Keratinocyte (primary cell): ENCODE measurements around the gene CD200R1L. TPM values are rescaled to one million over a fixed set of nuclear protein-coding genes. Genes with fewer than 3 reads are reported as not detected.

ENCODE experiments used
- DNase-seq: peaks from one replicate; pipeline ENCODE4 v3.0.0-alpha.2; 2011; ENCODE audit warnings: low read depth, missing footprints, low spot score
- FAIRE-seq: peaks from 2 replicates; lab custom pipeline; 2011; peaks lifted over from hg19 to GRCh38; lab: Jason Lieb, UNC
- H2AFZ ChIP-seq: 2 replicates; pipeline ENCODE4 v1.6.0; 2012; ENCODE audit warnings: low read length, control low read depth, inconsistent platforms; ENCODE audit not compliant: control insufficient read depth
- H3K27ac ChIP-seq: 2 replicates; pipeline ENCODE4 v1.5.1; 2011; ENCODE audit warnings: low read length; ENCODE audit not compliant: control insufficient read depth, insufficient read depth
- H3K27me3 ChIP-seq: 3 replicates; pipeline ENCODE4 v1.6.0; 2011; ENCODE audit warnings: low read length; ENCODE audit not compliant: control insufficient read depth, insufficient read depth; ENCODE audit errors: extremely low read depth
- H3K36me3 ChIP-seq, 2 experiments: 2 replicates in 1 of 2; 3 replicates in 1 of 2; pipeline ENCODE4 v1.5.1; 2011; ENCODE audit warnings: low read length in 2 of 2, mild to moderate bottlenecking in 1 of 2; ENCODE audit not compliant: control insufficient read depth in 2 of 2, insufficient read depth in 2 of 2; ENCODE audit errors: extremely low read depth in 1 of 2
- H3K4me1 ChIP-seq: 3 replicates; pipeline ENCODE4 v1.5.1; 2011; ENCODE audit warnings: low read length; ENCODE audit not compliant: control insufficient read depth, insufficient read depth; ENCODE audit errors: extremely low read depth
- H3K4me2 ChIP-seq: 3 replicates; pipeline ENCODE4 v1.6.0; 2011; ENCODE audit warnings: low read depth, low read length; ENCODE audit not compliant: control insufficient read depth, insufficient read depth; ENCODE audit errors: extremely low read depth
- H3K4me3 ChIP-seq, 3 experiments: fragments of 200-600 bp in 1 of 3; sonication (generic) in 1 of 3; 2 replicates in 2 of 3; 3 replicates in 1 of 3; pipeline ENCODE4 v1.5.1; 2011 to 2016; ENCODE audit warnings: low read length in 3 of 3, mild to moderate bottlenecking in 3 of 3, control low read depth in 2 of 3, inconsistent platforms in 1 of 3, low read depth in 1 of 3, mixed read lengths in 1 of 3, mixed run types in 1 of 3, moderate library complexity in 1 of 3; ENCODE audit not compliant: control insufficient read depth in 2 of 3, insufficient read depth in 2 of 3; ENCODE audit errors: extremely low read depth in 1 of 3
- H3K79me2 ChIP-seq: 2 replicates; pipeline ENCODE4 v1.6.0; 2012; ENCODE audit warnings: low read length; ENCODE audit not compliant: control insufficient read depth, insufficient read depth
- H3K9ac ChIP-seq: 3 replicates; pipeline ENCODE4 v1.6.0; 2011; ENCODE audit warnings: low read length; ENCODE audit not compliant: control insufficient read depth, insufficient read depth; ENCODE audit errors: extremely low read depth
- H3K9me1 ChIP-seq: 3 replicates; pipeline ENCODE4 v1.6.0; 2011; ENCODE audit warnings: low read length; ENCODE audit not compliant: control insufficient read depth, insufficient read depth; ENCODE audit errors: extremely low read depth
- H3K9me3 ChIP-seq: 2 replicates; pipeline ENCODE4 v1.5.1; 2012; ENCODE audit warnings: low read depth, low read length; ENCODE audit not compliant: control insufficient read depth
- H4K20me1 ChIP-seq: 3 replicates; pipeline ENCODE4 v1.6.0; 2011; ENCODE audit warnings: low read length; ENCODE audit not compliant: control insufficient read depth, insufficient read depth; ENCODE audit errors: extremely low read depth
- CTCF ChIP-seq, 3 experiments: IDR thresholded peaks in 1 of 3; conservative IDR thresholded peaks in 1 of 3; optimal IDR thresholded peaks in 1 of 3; 2 replicates in 2 of 3; 3 replicates in 1 of 3; pipeline versions ENCODE3 to v1.5.1; 2011; ENCODE audit warnings: low read length in 3 of 3, mild to moderate bottlenecking in 3 of 3, moderate library complexity in 2 of 3, control low read depth in 1 of 3, inconsistent platforms in 1 of 3; ENCODE audit not compliant: insufficient read depth in 2 of 3; ENCODE audit errors: extremely low read depth in 1 of 3
- EZH2 ChIP-seq: IDR thresholded peaks from one replicate; pipeline ENCODE4 v1.6.1; 2012; ENCODE audit warnings: inconsistent platforms, mild to moderate bottlenecking, low read length, moderate library complexity
- dilution Hi-C: fragments of 300-500 bp; cut with MboI; formaldehyde crosslinking; loops from one replicate; pipeline ENCODE4 v1.7.0; 2020; ENCODE audit warnings: low sequenced_read_pairs; ENCODE audit not compliant: extremely low pct_ligation_motif_present
- polyA plus RNA-seq, 5 experiments: library from polyadenylated mRNA; depleted of rRNA in 3 of 5; stranded (reverse) in 3 of 5; stranded (forward) in 1 of 5; unstranded in 1 of 5; fragments of >200 nt; gene quantifications; 1 replicate in 1 of 5; 2 replicates in 3 of 5; 3 replicates in 1 of 5; pipeline versions ENCODE4 v1.2.1 to v1.2.3, GENCODE V29; 2011 to 2012; ENCODE audit warnings: missing spikeins in 2 of 5, low read depth in 1 of 5, low replicate concordance in 1 of 5

Gene CD200R1L
- polyA plus RNA-seq, 1 donor (not counting 4 experiments of a cell fraction or from before 2014, with no cell fraction given) = not detected

- no peak overlapping the region for H2AFZ ChIP-seq
- no peak overlapping the region for H3K4me2 ChIP-seq
- no peaks in the 10 kb centered on the region for H3K36me3 ChIP-seq
- no peak for TF ChIP-seq EZH2
- no peak for TF ChIP-seq CTCF (optimal IDR thresholded peaks at IDR 0.05 in 1 of 3, IDR thresholded peaks at IDR 0.05 in 1 of 3, conservative IDR thresholded peaks at IDR 0.05 in 1 of 3; ENCODE audit: extremely low read depth in 1 of 3, insufficient read depth in 2 of 3, low read length in 3 of 3)
- no peak overlapping the region for H3K27ac ChIP-seq
- no peaks in the 10 kb centered on the region for H3K79me2 ChIP-seq
- no peak for FAIRE-seq
- dilution Hi-C loops = no loop called here
- no peak overlapping the region for H3K4me3 ChIP-seq
- no peaks in the 10 kb centered on the region for H3K27me3 ChIP-seq
- DNase-seq = no peak
- H4K20me1 ChIP-seq = no peaks in the 10 kb centered on the region
- H3K4me1 ChIP-seq = no peaks in the 10 kb centered on the region
- no peaks in the 10 kb centered on the region for H3K9me3 ChIP-seq
- no peaks in the 10 kb centered on the region for H3K9me1 ChIP-seq
- H3K9ac ChIP-seq = no peak overlapping the region
Measured at GRCh38 chr3:112875561-112875960, 28.9 kb upstream of the CD200R1L start.

- Histone ChIP-seq H4K20me1 (no peaks in the 10 kb centered on the region), H3K9ac (no peak overlapping the region), H3K4me1 (no peaks in the 10 kb centered on the region), H3K27me3 (no peaks in the 10 kb centered on the region), H3K27ac (no peak overlapping the region), H3K79me2 (no peaks in the 10 kb centered on the region), H3K4me2 (no peak overlapping the region), H3K9me3 (no peaks in the 10 kb centered on the region), H3K4me3 (no peak overlapping the region), H2AFZ (no peak overlapping the region), H3K36me3 (no peaks in the 10 kb centered on the region), H3K9me1 (no peaks in the 10 kb centered on the region)
- no peak for DNase-seq
- no peak for FAIRE-seq
- dilution Hi-C loops = no loop called here
- no peak for TF ChIP-seq EZH2
- TF ChIP-seq CTCF (optimal IDR thresholded peaks at IDR 0.05 in 1 of 3, IDR thresholded peaks at IDR 0.05 in 1 of 3, conservative IDR thresholded peaks at IDR 0.05 in 1 of 3; ENCODE audit: extremely low read depth in 1 of 3, insufficient read depth in 2 of 3, low read length in 3 of 3) = no peak
Measured at GRCh38 chr3:112874725-112875124, 28.1 kb upstream of the CD200R1L start.
